A673 (cell line): ENCODE measurements around the gene PLD1. TPM values are rescaled to one million over a fixed set of nuclear protein-coding genes. Genes with fewer than 3 reads are reported as not detected.

ENCODE experiments used
- BruUV-seq: library from RNA; stranded (reverse); fragments of 400-500 nt; replicated peaks from 2 replicates; lab custom pipeline; 2021; lab: Mats Ljungman, UMichigan
- CTCF ChIA-PET: fragments of 300-600 bp; sonication (Branson Sonifier 250); formaldehyde crosslinking; loops from one replicate; lab custom pipeline; 2022; ENCODE audit warnings: antibody characterized with exemption; lab: Charles Lee
- POLR2A ChIA-PET: fragments of 300-600 bp; sonication (Branson Sonifier 250); formaldehyde crosslinking; loops from one replicate; lab custom pipeline; 2022; ENCODE audit warnings: antibody characterized with exemption; ENCODE audit not compliant: low non-redundant PET; lab: Charles Lee
- DNase-seq: peaks from one replicate; pipeline ENCODE4 v3.0.0-alpha.2; 2015; ENCODE audit warnings: low spot score
- H3K27ac ChIP-seq: fragments of 200-600 bp; sonication (generic); 2 replicates; pipeline ENCODE4 v1.5.1; 2016; ENCODE audit warnings: mixed run types, low read depth, mild to moderate bottlenecking, mixed read lengths, antibody characterized with exemption, low read length; ENCODE audit not compliant: poor library complexity, severe bottlenecking
- H3K27me3 ChIP-seq: fragments of 200-600 bp; sonication (generic); replicated peaks from 2 replicates; pipeline ENCODE4 v1.6.1; 2017; ENCODE audit warnings: mixed run types, low read depth, mild to moderate bottlenecking, mixed read lengths, antibody characterized with exemption, low read length; ENCODE audit not compliant: insufficient read depth, poor library complexity
- H3K36me3 ChIP-seq: fragments of 200-600 bp; sonication (generic); 2 replicates; pipeline ENCODE4 v1.6.1; 2016; ENCODE audit warnings: mixed run types, mild to moderate bottlenecking, mixed read lengths, antibody characterized with exemption, low read length; ENCODE audit not compliant: insufficient read depth, poor library complexity, severe bottlenecking
- H3K4me1 ChIP-seq: fragments of 200-600 bp; sonication (generic); 2 replicates; pipeline ENCODE4 v1.6.1; 2017; ENCODE audit warnings: mixed run types, mild to moderate bottlenecking, mixed read lengths, antibody characterized with exemption, low read length; ENCODE audit not compliant: insufficient read depth, poor library complexity, severe bottlenecking
- H3K4me3 ChIP-seq: fragments of 200-600 bp; sonication (generic); 2 replicates; pipeline ENCODE4 v1.5.1; 2016; ENCODE audit warnings: low read depth, mixed run types, mild to moderate bottlenecking, mixed read lengths, low read length; ENCODE audit not compliant: poor library complexity, severe bottlenecking
- H3K9me3 ChIP-seq: fragments of 200-600 bp; sonication (generic); 2 replicates; pipeline ENCODE4 v1.6.1; 2016; ENCODE audit warnings: mixed run types, low read depth, mild to moderate bottlenecking, mixed read lengths, antibody characterized with exemption, low read length; ENCODE audit not compliant: poor library complexity, severe bottlenecking
- EZH2 ChIP-seq: fragments of 200-600 bp; sonication (generic); IDR thresholded peaks from 2 replicates; pipeline ENCODE4 v1.6.1; 2017; ENCODE audit warnings: borderline replicate concordance, low read depth, mild to moderate bottlenecking, mixed read lengths, antibody characterized with exemption, low read length; ENCODE audit not compliant: poor library complexity, severe bottlenecking
- intact Hi-C: fragments of 100-400 bp; cut with micrococcal nuclease; formaldehyde crosslinking; loops from one replicate; pipeline ENCODE4 v1.10.0; 2022; ENCODE audit not compliant: unreplicated experiment
- total RNA-seq: library from RNA; stranded (reverse); gene quantifications from 2 replicates; pipeline ENCODE4 v1.2.3, GENCODE V29; 2021
- TF ChIP-seq, protein P1 (sequence below): fragments of 300-800, 200-600 bp; sonication (generic); conservative IDR thresholded peaks from 2 replicates; pipeline ENCODE4 v1.5.1; 2017; ENCODE audit warnings: low read depth, mild to moderate bottlenecking, antibody characterized with exemption, low read length, moderate library complexity, mixed read lengths

PLD1 gene
- total RNA-seq, 1 experiment from 2014 or later = 3.2 TPM

DNA sequence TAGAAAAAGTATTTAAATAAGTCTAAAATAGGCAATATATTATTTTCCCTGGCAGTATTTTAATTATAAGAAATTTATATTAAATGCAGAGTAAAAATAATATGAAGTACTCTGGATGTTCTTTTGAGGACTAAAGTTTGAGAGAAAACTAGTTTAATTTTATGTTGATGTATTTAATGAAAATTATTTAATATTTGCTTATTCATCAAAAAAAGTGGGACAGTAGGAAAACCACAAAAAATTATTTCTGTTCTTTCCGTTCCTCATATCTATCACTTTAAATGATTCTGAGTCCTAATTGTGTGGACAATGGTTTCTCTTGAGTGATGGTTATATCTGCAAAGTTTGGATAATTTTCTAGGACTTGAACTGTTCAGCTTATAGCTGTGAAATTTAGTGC, 202.8 kb downstream of the PLD1 start:
- Histone ChIP-seq H3K27me3 (no peaks in the 10 kb centered on the region), H3K4me3 (no peak overlapping the region), H3K36me3 (no peaks in the 10 kb centered on the region), H3K4me1 (no peaks in the 10 kb centered on the region), H3K27ac (no peak overlapping the region), H3K9me3 (no peaks in the 10 kb centered on the region)
- intact Hi-C loops = no loop called here
- DNase-seq = no peak
- TF ChIP-seq, protein P1, sequence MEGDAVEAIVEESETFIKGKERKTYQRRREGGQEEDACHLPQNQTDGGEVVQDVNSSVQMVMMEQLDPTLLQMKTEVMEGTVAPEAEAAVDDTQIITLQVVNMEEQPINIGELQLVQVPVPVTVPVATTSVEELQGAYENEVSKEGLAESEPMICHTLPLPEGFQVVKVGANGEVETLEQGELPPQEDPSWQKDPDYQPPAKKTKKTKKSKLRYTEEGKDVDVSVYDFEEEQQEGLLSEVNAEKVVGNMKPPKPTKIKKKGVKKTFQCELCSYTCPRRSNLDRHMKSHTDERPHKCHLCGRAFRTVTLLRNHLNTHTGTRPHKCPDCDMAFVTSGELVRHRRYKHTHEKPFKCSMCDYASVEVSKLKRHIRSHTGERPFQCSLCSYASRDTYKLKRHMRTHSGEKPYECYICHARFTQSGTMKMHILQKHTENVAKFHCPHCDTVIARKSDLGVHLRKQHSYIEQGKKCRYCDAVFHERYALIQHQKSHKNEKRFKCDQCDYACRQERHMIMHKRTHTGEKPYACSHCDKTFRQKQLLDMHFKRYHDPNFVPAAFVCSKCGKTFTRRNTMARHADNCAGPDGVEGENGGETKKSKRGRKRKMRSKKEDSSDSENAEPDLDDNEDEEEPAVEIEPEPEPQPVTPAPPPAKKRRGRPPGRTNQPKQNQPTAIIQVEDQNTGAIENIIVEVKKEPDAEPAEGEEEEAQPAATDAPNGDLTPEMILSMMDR = no peak
- no peak for TF ChIP-seq EZH2
- POLR2A ChIA-PET = no interaction called here
- CTCF ChIA-PET = no interaction called here
- BruUV-seq = no TSS peak

DNA sequence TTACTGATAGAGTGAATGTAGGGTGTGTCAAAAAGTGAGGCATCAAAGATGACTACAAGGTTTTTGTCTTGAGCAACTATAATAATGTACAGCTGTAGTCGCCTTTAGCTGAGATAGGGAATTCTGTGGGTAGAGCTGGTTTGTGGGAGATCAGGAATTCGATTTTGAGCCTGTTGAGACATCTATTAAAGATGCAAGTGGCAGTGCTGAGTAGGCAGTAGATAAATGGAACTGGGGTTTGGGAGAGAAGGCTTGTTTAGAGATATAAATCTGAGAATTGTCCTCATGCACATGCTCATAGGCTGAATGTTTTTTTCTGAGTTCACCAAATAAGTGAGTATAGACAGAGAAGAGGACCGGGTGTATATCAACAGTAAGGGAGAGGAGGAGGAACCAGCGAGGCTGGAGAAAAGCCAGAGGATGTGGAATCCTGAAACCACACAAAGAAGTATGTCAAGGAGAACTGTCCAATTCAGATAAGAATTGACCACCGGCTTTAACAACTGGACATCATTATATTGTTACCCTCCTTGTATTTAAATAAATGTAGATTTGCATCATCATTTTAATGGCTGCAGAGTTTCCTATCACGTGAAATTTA, 204.0 kb downstream of the PLD1 start:
- Histone ChIP-seq H3K36me3 (no peaks in the 10 kb centered on the region), H3K9me3 (no peaks in the 10 kb centered on the region), H3K4me1 (no peaks in the 10 kb centered on the region), H3K4me3 (no peak overlapping the region), H3K27me3 (no peaks in the 10 kb centered on the region), H3K27ac (no peak overlapping the region)
- BruUV-seq = no TSS peak
- ChIA-PET POLR2A (no interaction called here), CTCF (no interaction called here)
- no peak for DNase-seq
- no peak for TF ChIP-seq EZH2
- TF ChIP-seq, protein P1 = no peak
- intact Hi-C loops = no loop called here

- ChIA-PET POLR2A (no interaction called here), CTCF (interaction anchor here (1.1 kb wide), 1 partner anchor 10 kb away, joined by 3 read pairs; no protein-coding TSS in a partner anchor)
- no TSS peak for BruUV-seq
- no peak overlapping the region for H3K27ac ChIP-seq
- H3K27me3 ChIP-seq = no peaks in the 10 kb centered on the region
- intact Hi-C loops = no loop called here
- H3K4me3 ChIP-seq = no peak overlapping the region
- no peaks in the 10 kb centered on the region for H3K4me1 ChIP-seq
- no peaks in the 10 kb centered on the region for H3K36me3 ChIP-seq
- DNase-seq = no peak
- no peaks in the 10 kb centered on the region for H3K9me3 ChIP-seq
- no peak for TF ChIP-seq EZH2
- TF ChIP-seq, protein P1 = no peak
These were observed 205.9 kb downstream of the PLD1 start for GRCh38 chr3:171604370-171604769.
